Neural cell (in vitro differentiated cells): ENCODE data around the gene RNPEPL1.

ENCODE experiments used
- CTCF ChIP-seq: fragments of 450-650 bp; IDR thresholded peaks from 2 replicates; pipeline ENCODE4 v1.5.1; 2014; ENCODE audit warnings: antibody characterized with exemption, mild to moderate bottlenecking, moderate library complexity; ENCODE audit not compliant: poor library complexity, severe bottlenecking
- EP300 ChIP-seq: fragments of 450-650 bp; conservative IDR thresholded peaks from 2 replicates; pipeline ENCODE4 v1.6.1; 2014; ENCODE audit warnings: antibody characterized with exemption, mild to moderate bottlenecking, moderate library complexity; ENCODE audit not compliant: poor library complexity, severe bottlenecking
- EZH2 ChIP-seq: fragments of 200-600, 300-800 bp; shearing (Covaris generic), sonication (generic); IDR thresholded peaks from 2 replicates; pipeline ENCODE4 v1.6.1; 2014; ENCODE audit warnings: antibody characterized with exemption, low read length, borderline replicate concordance, mild to moderate bottlenecking; ENCODE audit not compliant: insufficient read depth, poor library complexity, severe bottlenecking
- MXI1 ChIP-seq: fragments of 450-650 bp; conservative IDR thresholded peaks from 2 replicates; pipeline ENCODE4 v1.6.1; 2014; ENCODE audit warnings: antibody characterized with exemption, mild to moderate bottlenecking; ENCODE audit not compliant: poor library complexity, severe bottlenecking
- RAD21 ChIP-seq: fragments of 450-650 bp; conservative IDR thresholded peaks from 2 replicates; pipeline ENCODE4 v1.6.1; 2014; ENCODE audit warnings: antibody characterized with exemption, mild to moderate bottlenecking, moderate library complexity

GRCh38 chr2:240571314-240571973 is 3.2 kb downstream of the RNPEPL1 start:
- TF ChIP-seq EZH2 (no peak), MXI1 (no peak), CTCF (no peak), EP300 (no peak), RAD21 (no peak)
